AG04450 (cell line): ENCODE results near the gene COL6A3. TPM values are rescaled to one million over a fixed set of nuclear protein-coding genes. Genes with fewer than 3 reads are reported as not detected.

Experiments used
- CTCF ChIA-PET: fragments of 300-600, 350-600 bp; formaldehyde crosslinking; extraction: SDS; loops from one replicate; lab custom pipeline; 2022; ENCODE audit warnings: antibody characterized with exemption, inconsistent platforms; lab: Charles Lee
- POLR2A ChIA-PET: fragments of 350-600 bp; formaldehyde crosslinking; extraction: SDS; loops from one replicate; lab custom pipeline; 2021; ENCODE audit warnings: antibody characterized with exemption, inconsistent platforms; lab: Yijun Ruan, JAX
- DNase-seq: peaks from one replicate; pipeline ENCODE4 v3.0.0-alpha.2; 2011; ENCODE audit warnings: low read depth, low spot score
- H3K27ac ChIP-seq: one replicate; pipeline ENCODE4 v1.5.1; 2012; ENCODE audit warnings: low read depth, low read length, control low read depth
- H3K27me3 ChIP-seq: one replicate; pipeline ENCODE4 v1.6.0; 2012; ENCODE audit warnings: low read length; ENCODE audit not compliant: control insufficient read depth, insufficient read depth
- H3K4me3 ChIP-seq: 2 replicates; pipeline ENCODE4 v1.5.1; 2011; ENCODE audit warnings: mild to moderate bottlenecking, low read depth, low read length, control low read depth
- H3K9me3 ChIP-seq: 2 replicates; pipeline ENCODE4 v1.5.1; 2012; ENCODE audit warnings: low read length; ENCODE audit not compliant: control insufficient read depth, insufficient read depth
- polyA minus RNA-seq: library from RNA; depleted of rRNA, polyadenylated mRNA; stranded (reverse); fragments of >200 nt; gene quantifications from 2 replicates; pipeline ENCODE4 v1.2.3, GENCODE V29; 2011; rRNA and poly(A)+ RNA removed
- polyA plus RNA-seq: library from polyadenylated mRNA; depleted of rRNA; stranded (reverse); fragments of >200 nt; gene quantifications from 2 replicates; pipeline ENCODE4 v1.2.3, GENCODE V29; 2011; rRNA removed
- TF ChIP-seq, protein P1 (sequence below): IDR thresholded peaks from 2 replicates; pipeline ENCODE4 v1.5.1; 2011; ENCODE audit warnings: low read depth, low read length, control low read depth, inconsistent platforms

Gene COL6A3
- polyA plus RNA-seq = 1,384 and 2,107 TPM in 2 replicates
- polyA minus RNA-seq = 2,516 and 3,153 TPM in 2 replicates

DNA sequence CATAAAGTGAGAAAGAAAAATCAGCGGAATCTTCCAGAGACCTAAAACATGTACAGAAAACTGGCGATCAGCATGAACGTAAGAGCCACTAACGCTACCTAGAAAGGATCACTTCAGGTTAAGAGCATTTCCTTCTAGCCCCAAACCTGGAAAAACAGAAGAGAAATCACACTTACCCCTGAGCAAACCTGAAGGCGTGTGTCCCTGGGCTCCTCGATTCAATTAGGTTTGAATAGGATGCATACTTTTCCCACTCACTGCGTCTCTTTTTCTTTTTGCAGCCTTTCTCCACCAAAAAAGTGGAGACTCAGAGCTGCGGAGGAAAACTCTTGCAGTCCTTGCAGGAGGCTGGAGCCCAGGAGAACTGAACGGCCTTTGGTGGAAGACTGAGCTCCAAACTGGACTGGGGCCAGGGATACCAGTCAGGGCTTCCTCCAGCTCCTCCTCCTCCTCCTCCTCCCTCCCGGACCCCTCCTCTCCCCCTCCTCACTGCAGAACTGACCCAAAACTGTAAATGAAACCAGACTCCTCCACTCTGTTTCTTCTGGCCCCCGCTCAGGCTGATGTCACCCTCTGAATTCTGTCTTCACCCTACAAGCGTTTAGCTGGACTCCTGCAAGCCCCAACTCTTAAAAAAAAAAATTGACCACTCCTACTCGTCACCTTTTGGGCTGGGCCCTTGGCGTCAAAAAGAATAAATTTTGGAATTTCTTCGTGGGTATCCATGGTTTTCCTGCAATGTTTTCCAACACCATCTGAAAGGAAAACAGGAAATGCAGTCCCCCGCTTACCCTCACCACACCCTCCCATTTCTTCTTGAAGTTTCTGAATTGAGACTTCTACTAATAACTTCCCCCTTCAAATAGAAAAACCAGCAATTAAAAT is at the start of gene COL6A3:
COL6A3 (minus strand) TSS at position 388 of the 885 bp plus-strand sequence. CDS start 17,347 bp downstream, outside the sequence.
- no peaks in the 10 kb centered on the region for H3K27me3 ChIP-seq
- CTCF ChIA-PET = interaction anchor here (0.7 to 7.0 kb wide), 10 partner anchors 8 to 158 kb away, joined by 3 to 48 read pairs (median 6); no protein-coding TSS in a partner anchor
- POLR2A ChIA-PET = interaction anchor here (0.6 to 2.9 kb wide), 27 partner anchors 8 to 329 kb away, joined by 3 to 25 read pairs (median 4); partner anchors contain the start of gene COPS8
- TF ChIP-seq, protein P1, sequence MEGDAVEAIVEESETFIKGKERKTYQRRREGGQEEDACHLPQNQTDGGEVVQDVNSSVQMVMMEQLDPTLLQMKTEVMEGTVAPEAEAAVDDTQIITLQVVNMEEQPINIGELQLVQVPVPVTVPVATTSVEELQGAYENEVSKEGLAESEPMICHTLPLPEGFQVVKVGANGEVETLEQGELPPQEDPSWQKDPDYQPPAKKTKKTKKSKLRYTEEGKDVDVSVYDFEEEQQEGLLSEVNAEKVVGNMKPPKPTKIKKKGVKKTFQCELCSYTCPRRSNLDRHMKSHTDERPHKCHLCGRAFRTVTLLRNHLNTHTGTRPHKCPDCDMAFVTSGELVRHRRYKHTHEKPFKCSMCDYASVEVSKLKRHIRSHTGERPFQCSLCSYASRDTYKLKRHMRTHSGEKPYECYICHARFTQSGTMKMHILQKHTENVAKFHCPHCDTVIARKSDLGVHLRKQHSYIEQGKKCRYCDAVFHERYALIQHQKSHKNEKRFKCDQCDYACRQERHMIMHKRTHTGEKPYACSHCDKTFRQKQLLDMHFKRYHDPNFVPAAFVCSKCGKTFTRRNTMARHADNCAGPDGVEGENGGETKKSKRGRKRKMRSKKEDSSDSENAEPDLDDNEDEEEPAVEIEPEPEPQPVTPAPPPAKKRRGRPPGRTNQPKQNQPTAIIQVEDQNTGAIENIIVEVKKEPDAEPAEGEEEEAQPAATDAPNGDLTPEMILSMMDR = no peak
- H3K4me3 ChIP-seq = peak within 1 kb of the TSS; percentile 100
- H3K27ac ChIP-seq = peak within 1 kb of the TSS; percentile 94
- no peaks in the 10 kb centered on the region for H3K9me3 ChIP-seq
- DNase-seq = peak; percentile 96

DNA sequence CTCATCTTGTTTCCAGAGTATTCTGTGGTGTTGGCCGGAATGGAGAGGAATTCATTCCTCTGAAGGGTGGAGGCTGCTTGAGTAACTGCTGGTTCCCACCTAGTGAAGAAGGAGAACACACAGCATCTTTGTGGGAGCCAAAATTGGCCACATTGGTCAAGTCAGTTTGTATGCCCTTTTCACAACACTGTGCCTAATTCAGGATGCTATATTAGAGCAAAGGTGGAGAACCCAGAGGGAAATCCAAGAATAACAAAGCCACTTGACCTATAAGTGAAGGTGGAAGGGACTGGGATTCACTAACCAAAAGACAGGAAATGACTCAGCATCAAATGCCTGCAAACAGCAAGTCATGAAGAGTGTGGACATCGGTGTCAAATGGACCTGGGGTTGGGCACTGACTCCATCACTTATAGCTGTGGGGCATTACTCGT is 45.8 kb upstream of the COL6A3 start:
- ChIA-PET CTCF (interaction anchor here (2.2 to 3.1 kb wide), 2 partner anchors 11 to 38 kb away, joined by 12 to 20 read pairs; no protein-coding TSS in a partner anchor), POLR2A (interaction anchor here (1.0 to 2.0 kb wide), 2 partner anchors 38 to 46 kb away, joined by 3 to 9 read pairs; partner anchors contain the start of gene COL6A3)
- TF ChIP-seq, protein P1 = no peak
- Histone ChIP-seq H3K4me3 (no peak overlapping the region), H3K27ac (peak overlapping the region; percentile 60), H3K9me3 (peaks cover 6% of the 10 kb centered on the region; the same call in 1 of the 2 replicates), H3K27me3 (no peaks in the 10 kb centered on the region)
- no peak for DNase-seq

- no peak for DNase-seq
- ChIA-PET CTCF (interaction anchor here (1.6 to 3.1 kb wide), 3 partner anchors 11 to 54 kb away, joined by 5 to 20 read pairs (median 12); no protein-coding TSS in a partner anchor), POLR2A (interaction anchor here (2.0 kb wide), 1 partner anchor 46 kb away, joined by 9 read pairs; the partner anchor contains the start of gene COL6A3)
Measured at GRCh38 chr2:237459226-237459625, 45.3 kb upstream of the COL6A3 start.

GRCh38 chr2:237458519-237458918 is 44.6 kb upstream of the COL6A3 start:
- CTCF ChIA-PET = interaction anchor here (1.6 to 3.1 kb wide), 3 partner anchors 12 to 54 kb away, joined by 5 to 20 read pairs (median 12); no protein-coding TSS in a partner anchor

More at GRCh38 chr2:237459226-237459625, 45.3 kb upstream of the COL6A3 start:
- Histone ChIP-seq H3K27me3 (no peaks in the 10 kb centered on the region), H3K27ac (peak overlapping the region; percentile 60), H3K9me3 (peaks cover 12% of the 10 kb centered on the region; the same call in 1 of the 2 replicates), H3K4me3 (no peak overlapping the region)
- TF ChIP-seq, protein P1 = no peak

More at GRCh38 chr2:237458519-237458918, 44.6 kb upstream of the COL6A3 start:
- DNase-seq = no peak
- Histone ChIP-seq H3K4me3 (no peak overlapping the region), H3K27ac (no peak overlapping the region), H3K9me3 (peaks cover 12% of the 10 kb centered on the region; the same call in 1 of the 2 replicates), H3K27me3 (no peaks in the 10 kb centered on the region)
- POLR2A ChIA-PET = interaction anchor here (0.7 to 2.0 kb wide), 2 partner anchors 45 to 331 kb away, joined by 3 to 9 read pairs; partner anchors contain the start of gene COL6A3
- TF ChIP-seq, protein P1 = no peak
